SK-N-SH (cell line): ENCODE measurements around the gene SLC6A20. TPM values are rescaled to one million over a fixed set of nuclear protein-coding genes. Genes with fewer than 3 reads are reported as not detected.

Experiments
- CTCF ChIA-PET: fragments of 300-600, 350-600 bp; formaldehyde crosslinking; extraction: SDS; loops from one replicate; lab custom pipeline; 2021; lab: Yijun Ruan, JAX
- POLR2A ChIA-PET: fragments of 350-600 bp; sonication (Branson Sonifier 250); formaldehyde crosslinking; extraction: SDS; loops from one replicate; lab custom pipeline; 2020; ENCODE audit warnings: antibody characterized with exemption, inconsistent platforms; lab: Yijun Ruan, JAX
- DNase-seq: peaks from one replicate; pipeline ENCODE4 v3.0.0; 2012
- H2AFZ ChIP-seq: fragments of 200-600 bp; sonication (generic); 2 replicates; pipeline ENCODE4 v1.8.1; 2016; ENCODE audit warnings: antibody characterized with exemption, mild to moderate bottlenecking, low read depth
- H3F3A ChIP-seq: fragments of 200-600 bp; sonication (generic); replicated peaks from 2 replicates; pipeline ENCODE3; 2016; ENCODE audit warnings: antibody characterized with exemption, mild to moderate bottlenecking; ENCODE audit not compliant: insufficient read depth
- H3K27ac ChIP-seq, 2 experiments: fragments of 200-500 bp in 1 of 2; fragments of 200-600 bp in 1 of 2; sonication (Bioruptor generic) in 1 of 2; sonication (generic), shearing (Covaris generic) in 1 of 2; 2 replicates each; pipeline versions ENCODE4 v1.5.1 to v1.6.1; 2014 to 2016; ENCODE audit warnings: low read depth in 2 of 2, inconsistent platforms in 1 of 2, low read length in 1 of 2, mild to moderate bottlenecking in 1 of 2, mixed read lengths in 1 of 2
- H3K27me3 ChIP-seq: fragments of 200-600 bp; sonication (generic), shearing (Covaris generic); 2 replicates; pipeline ENCODE4 v1.6.1; 2016; ENCODE audit warnings: mixed run types; ENCODE audit not compliant: insufficient read depth
- H3K36me3 ChIP-seq, 2 experiments: fragments of 200-500 bp in 1 of 2; fragments of 200-600 bp in 1 of 2; sonication (Bioruptor generic) in 1 of 2; sonication (generic) in 1 of 2; replicated peaks in 1 of 2; 2 replicates each; pipeline versions ENCODE3 to v1.5.1; 2014 to 2016; ENCODE audit warnings: low read length in 1 of 2, mild to moderate bottlenecking in 1 of 2; ENCODE audit not compliant: insufficient read depth in 2 of 2, control insufficient read depth in 1 of 2
- H3K4me1 ChIP-seq, 2 experiments: fragments of 200-500 bp in 1 of 2; fragments of 200-600 bp in 1 of 2; sonication (Bioruptor generic) in 1 of 2; sonication (generic), shearing (Covaris generic) in 1 of 2; 2 replicates each; pipeline versions ENCODE4 v1.5.1 to v1.6.1; 2014 to 2016; ENCODE audit warnings: low read depth in 1 of 2, low read length in 1 of 2, mixed run types in 1 of 2; ENCODE audit not compliant: insufficient read depth in 2 of 2, control insufficient read depth in 1 of 2
- H3K4me2 ChIP-seq: fragments of 200-600 bp; sonication (generic), shearing (Covaris generic); 2 replicates; pipeline ENCODE4 v1.6.1; 2017; ENCODE audit warnings: mixed run types
- H3K4me3 ChIP-seq, 2 experiments: fragments of 200-500 bp in 1 of 2; fragments of 200-600 bp in 1 of 2; sonication (Bioruptor generic) in 1 of 2; sonication (generic), shearing (Covaris generic) in 1 of 2; 2 replicates each; pipeline versions ENCODE4 v1.5.1 to v1.8.1; 2014 to 2016; ENCODE audit warnings: low read depth in 2 of 2, inconsistent platforms in 1 of 2, low read length in 1 of 2, mild to moderate bottlenecking in 1 of 2, mixed read lengths in 1 of 2, moderate library complexity in 1 of 2
- H3K79me2 ChIP-seq: fragments of 200-600 bp; sonication (generic); 2 replicates; pipeline ENCODE4 v1.8.1; 2017; ENCODE audit warnings: mild to moderate bottlenecking; ENCODE audit not compliant: insufficient read depth
- H3K9ac ChIP-seq: fragments of 200-600 bp; sonication (generic); 2 replicates; pipeline ENCODE4 v1.6.1; 2017; ENCODE audit warnings: mixed run types
- H3K9me2 ChIP-seq: fragments of 200-600 bp; sonication (generic); 2 replicates; pipeline ENCODE4 v1.6.1; 2017; ENCODE audit warnings: mixed run types
- H3K9me3 ChIP-seq: fragments of 200-600 bp; sonication (generic); 2 replicates; pipeline ENCODE4 v1.6.1; 2017; ENCODE audit warnings: mixed run types, mild to moderate bottlenecking, moderate library complexity
- H4K20me1 ChIP-seq: fragments of 200-600 bp; sonication (generic); 2 replicates; pipeline ENCODE4 v1.6.1; 2017; ENCODE audit warnings: mild to moderate bottlenecking, mixed run types; ENCODE audit not compliant: insufficient read depth
- CHD2 ChIP-seq: fragments of 150-350 bp; IDR thresholded peaks from 2 replicates; pipeline ENCODE4 v1.6.1; 2018; ENCODE audit warnings: low read length; ENCODE audit not compliant: partially characterized antibody
- EZH2phosphoT487 ChIP-seq: fragments of 200-600 bp; sonication (generic); IDR thresholded peaks from 2 replicates; pipeline ENCODE4 v1.6.1; 2017; ENCODE audit warnings: low read depth, mixed run types, mild to moderate bottlenecking, antibody characterized with exemption, moderate library complexity, borderline replicate concordance
- FOSL2 ChIP-seq: IDR thresholded peaks from 2 replicates; pipeline ENCODE4 v1.4.0; 2012; ENCODE audit warnings: low read depth, mild to moderate bottlenecking, moderate library complexity, borderline replicate concordance
- FOXJ3 ChIP-seq: sonication (generic); formaldehyde crosslinking; IDR thresholded peaks from 2 replicates; pipeline ENCODE4 v1.5.1; 2020; ENCODE audit warnings: mild to moderate bottlenecking, missing genetic modification reagents
- FOXM1 ChIP-seq: IDR thresholded peaks from 2 replicates; pipeline ENCODE4 v1.4.0; 2012; ENCODE audit warnings: low read depth, mild to moderate bottlenecking
- GABPA ChIP-seq: IDR thresholded peaks from 2 replicates; pipeline ENCODE4 v1.4.0; 2012; ENCODE audit warnings: low read depth, mild to moderate bottlenecking
- JUND ChIP-seq: IDR thresholded peaks from 2 replicates; pipeline ENCODE4 v1.4.0; 2012
- MEF2A ChIP-seq: IDR thresholded peaks from 2 replicates; pipeline ENCODE4 v1.4.0; 2012; ENCODE audit warnings: low read depth, borderline replicate concordance
- POLR2AphosphoS5 ChIP-seq: IDR thresholded peaks from 2 replicates; pipeline ENCODE4 v1.6.1; 2012; ENCODE audit warnings: low read depth, low read length
- RFX5 ChIP-seq: IDR thresholded peaks from 2 replicates; pipeline ENCODE4 v1.6.1; 2012; ENCODE audit warnings: mild to moderate bottlenecking, improper control_type of control experiment, low read length
- RXRA ChIP-seq: IDR thresholded peaks from 2 replicates; pipeline ENCODE4 v1.4.0; 2012; ENCODE audit warnings: low read depth, mild to moderate bottlenecking, borderline replicate concordance
- SIN3A ChIP-seq: IDR thresholded peaks from 2 replicates; pipeline ENCODE4 v1.6.1; 2012; ENCODE audit warnings: low read depth, mild to moderate bottlenecking, low read length, moderate library complexity, borderline replicate concordance
- SMC3 ChIP-seq: IDR thresholded peaks from 2 replicates; pipeline ENCODE4 v1.6.1; 2012; ENCODE audit warnings: low read depth, low read length, improper control_type of control experiment
- TAF1 ChIP-seq: IDR thresholded peaks from 2 replicates; pipeline ENCODE4 v1.6.1; 2012; ENCODE audit warnings: low read depth, mild to moderate bottlenecking, low read length, moderate library complexity, borderline replicate concordance
- TCF12 ChIP-seq: IDR thresholded peaks from 2 replicates; pipeline ENCODE4 v1.4.0; 2012
- USF1 ChIP-seq: IDR thresholded peaks from 2 replicates; pipeline ENCODE4 v1.4.0; 2012; ENCODE audit warnings: low read depth, borderline replicate concordance
- YY1 ChIP-seq: IDR thresholded peaks from 2 replicates; pipeline ENCODE4 v1.4.0; 2012; ENCODE audit warnings: low read depth, mild to moderate bottlenecking
- ZBTB33 ChIP-seq: IDR thresholded peaks from 2 replicates; pipeline ENCODE4 v1.4.0; 2012; ENCODE audit warnings: low read depth, borderline replicate concordance
- WGBS: methylation state at CpG from one replicate; pipeline ENCODE4 v1.1.6; 2017; ENCODE audit warnings: low lambda C conversion rate; 5-methylcytosine and 5-hydroxymethylcytosine counted together
- polyA plus RNA-seq, 3 experiments: library from polyadenylated mRNA; depleted of rRNA; stranded (reverse); fragments of >200 nt; gene quantifications; 2 replicates each; pipeline ENCODE4 v1.2.3, GENCODE V29; 2012
- TF ChIP-seq, protein P1 (sequence below): IDR thresholded peaks from 2 replicates; pipeline ENCODE4 v1.6.1; 2012; ENCODE audit warnings: mild to moderate bottlenecking, low read depth, low read length, moderate library complexity

Gene SLC6A20
- polyA plus RNA-seq, 1 of the 3 experiments (the other 2 are of a cell fraction), result not detected

DNA sequence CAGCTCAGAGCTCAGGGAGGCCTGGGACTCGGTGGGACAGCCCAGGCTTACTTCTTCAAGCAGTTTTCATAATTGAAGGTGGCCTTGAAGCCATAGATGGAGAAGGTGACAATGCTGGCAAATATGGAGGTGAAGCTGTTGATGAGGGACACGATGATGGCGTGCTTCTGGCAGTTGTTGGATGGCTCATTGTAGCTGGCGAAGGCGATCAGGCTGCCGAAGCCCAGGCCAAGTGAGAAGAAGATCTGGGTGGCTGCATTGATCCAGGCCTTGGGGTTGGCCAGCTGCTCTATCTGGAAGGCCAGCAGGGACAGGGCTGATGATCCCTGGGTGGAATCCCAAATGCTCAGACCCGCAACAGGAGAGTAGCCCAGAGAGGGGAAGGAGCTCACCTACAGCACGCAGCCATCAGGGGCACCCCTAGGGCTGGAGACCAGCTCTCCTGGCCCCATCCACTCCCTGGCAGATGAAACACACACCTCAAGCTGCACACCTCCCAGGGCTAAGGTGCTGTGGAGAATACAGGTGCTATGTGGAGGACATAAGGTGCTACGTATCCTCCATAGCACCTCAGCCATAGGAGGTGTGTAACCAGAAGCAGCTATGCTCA lies 25.1 kb downstream of the SLC6A20 start (continued):
- TF ChIP-seq TAF1 (no peak), EZH2phosphoT487 (no peak), SMC3 (no peak), FOSL2 (no peak), JUND (no peak)
- TF ChIP-seq, all 33 proteins: peak for 0

DNA sequence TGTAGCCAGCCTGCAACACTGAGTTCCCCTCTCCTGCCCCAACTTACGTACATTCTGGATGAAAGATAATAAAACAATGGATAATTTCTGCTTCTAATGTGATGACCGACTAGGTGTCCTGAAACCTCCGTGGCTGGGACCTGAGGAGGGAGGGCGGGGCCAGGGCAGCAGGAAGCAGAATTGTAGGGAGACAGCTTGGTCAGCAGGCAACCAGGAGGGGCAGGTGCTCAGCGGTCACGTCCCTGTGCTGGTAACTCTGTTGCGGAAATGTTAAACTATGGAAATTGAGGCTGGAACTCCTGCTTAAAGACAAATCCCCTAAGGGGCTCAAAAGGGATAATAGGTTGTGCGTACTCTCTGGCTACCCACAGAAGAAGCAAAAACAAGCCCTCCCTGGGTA lies 30.4 kb downstream of the SLC6A20 start:
- Histone ChIP-seq H3K4me3 (no peak overlapping the region), H3K79me2 (no peaks in the 10 kb centered on the region), H3K9ac (no peak overlapping the region), H3K4me2 (no peak overlapping the region), H3K9me3 (no peaks in the 10 kb centered on the region), H3K4me1 (no peaks in the 10 kb centered on the region; a peak in 1 of 4 replicates), H3K36me3 (no peaks in the 10 kb centered on the region), H3K27me3 (no peaks in the 10 kb centered on the region; the same call in 1 of the 2 replicates), H3K27ac (no peak overlapping the region), H2AFZ (no peak overlapping the region), H3K9me2 (no peaks in the 10 kb centered on the region), H3F3A (no peaks in the 10 kb centered on the region), H4K20me1 (no peaks in the 10 kb centered on the region)
- POLR2A ChIA-PET, result no interaction called here
- no peak for TF ChIP-seq CHD2
- no peak for TF ChIP-seq RFX5
- TF ChIP-seq SMC3, result no peak
- CTCF ChIA-PET, result interaction anchor here (1.1 kb wide), 2 partner anchors 163 to 313 kb away, joined by 3 to 4 read pairs; no protein-coding TSS in a partner anchor
- WGBS, result 49% methylated on average over 8 of the region's 8 CpGs
- DNase-seq, result no peak

- Histone ChIP-seq H3K9ac (no peak overlapping the region), H3K4me2 (no peak overlapping the region), H3K4me1 (no peaks in the 10 kb centered on the region; a peak in 1 of 4 replicates), H2AFZ (no peak overlapping the region), H3F3A (no peaks in the 10 kb centered on the region), H3K79me2 (no peaks in the 10 kb centered on the region), H4K20me1 (no peaks in the 10 kb centered on the region), H3K4me3 (no peak overlapping the region), H3K36me3 (no peaks in the 10 kb centered on the region), H3K9me2 (no peaks in the 10 kb centered on the region), H3K9me3 (no peaks in the 10 kb centered on the region), H3K27ac (no peak overlapping the region), H3K27me3 (no peaks in the 10 kb centered on the region; the same call in 1 of the 2 replicates)
- no peak for DNase-seq
- 65% methylated on average over 5 of the region's 9 CpGs for WGBS
- ChIA-PET POLR2A (no interaction called here), CTCF (interaction anchor here (1.1 kb wide), 1 partner anchor 164 kb away, joined by 4 read pairs; no protein-coding TSS in a partner anchor)
- no peak for TF ChIP-seq MEF2A
- TF ChIP-seq SIN3A, result no peak
- TF ChIP-seq GABPA, result no peak
- TF ChIP-seq RXRA, result no peak
- no peak for TF ChIP-seq USF1
- TF ChIP-seq ZBTB33, result no peak
- TF ChIP-seq YY1, result no peak
- no peak for TF ChIP-seq FOXM1
- no peak for TF ChIP-seq FOXJ3
- TF ChIP-seq, protein P1, sequence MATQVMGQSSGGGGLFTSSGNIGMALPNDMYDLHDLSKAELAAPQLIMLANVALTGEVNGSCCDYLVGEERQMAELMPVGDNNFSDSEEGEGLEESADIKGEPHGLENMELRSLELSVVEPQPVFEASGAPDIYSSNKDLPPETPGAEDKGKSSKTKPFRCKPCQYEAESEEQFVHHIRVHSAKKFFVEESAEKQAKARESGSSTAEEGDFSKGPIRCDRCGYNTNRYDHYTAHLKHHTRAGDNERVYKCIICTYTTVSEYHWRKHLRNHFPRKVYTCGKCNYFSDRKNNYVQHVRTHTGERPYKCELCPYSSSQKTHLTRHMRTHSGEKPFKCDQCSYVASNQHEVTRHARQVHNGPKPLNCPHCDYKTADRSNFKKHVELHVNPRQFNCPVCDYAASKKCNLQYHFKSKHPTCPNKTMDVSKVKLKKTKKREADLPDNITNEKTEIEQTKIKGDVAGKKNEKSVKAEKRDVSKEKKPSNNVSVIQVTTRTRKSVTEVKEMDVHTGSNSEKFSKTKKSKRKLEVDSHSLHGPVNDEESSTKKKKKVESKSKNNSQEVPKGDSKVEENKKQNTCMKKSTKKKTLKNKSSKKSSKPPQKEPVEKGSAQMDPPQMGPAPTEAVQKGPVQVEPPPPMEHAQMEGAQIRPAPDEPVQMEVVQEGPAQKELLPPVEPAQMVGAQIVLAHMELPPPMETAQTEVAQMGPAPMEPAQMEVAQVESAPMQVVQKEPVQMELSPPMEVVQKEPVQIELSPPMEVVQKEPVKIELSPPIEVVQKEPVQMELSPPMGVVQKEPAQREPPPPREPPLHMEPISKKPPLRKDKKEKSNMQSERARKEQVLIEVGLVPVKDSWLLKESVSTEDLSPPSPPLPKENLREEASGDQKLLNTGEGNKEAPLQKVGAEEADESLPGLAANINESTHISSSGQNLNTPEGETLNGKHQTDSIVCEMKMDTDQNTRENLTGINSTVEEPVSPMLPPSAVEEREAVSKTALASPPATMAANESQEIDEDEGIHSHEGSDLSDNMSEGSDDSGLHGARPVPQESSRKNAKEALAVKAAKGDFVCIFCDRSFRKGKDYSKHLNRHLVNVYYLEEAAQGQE, result no peak
- no peak for TF ChIP-seq POLR2AphosphoS5
- no peak for TF ChIP-seq TCF12
- no peak for TF ChIP-seq EZH2phosphoT487
Observed at GRCh38 chr3:45765266-45765851, 31.0 kb downstream of the SLC6A20 start.
